Activated CD8-positive, alpha-beta memory T cell treated with anti-CD3 and anti-CD28 coated beads for 24 hours (primary cell): ENCODE results near the gene PPP5C.
"Not testable (repeated sequence)": the region's sequence is repeated elsewhere in the genome, so short reads cannot be mapped to it uniquely, and the experiment has no call there.

Experiments used
- DNase-seq: peaks from one replicate; pipeline ENCODE4 v3.0.0-alpha.2; 2020

Gene PPP5C

GRCh38 chr19:46367426-46367825 lies 20.5 kb downstream of the PPP5C start:
- no peak for DNase-seq

GRCh38 chr19:46368116-46368515 lies 21.2 kb downstream of the PPP5C start:
- DNase-seq: no peak

- no peak for DNase-seq
These were observed 22.9 kb downstream of the PPP5C start for GRCh38 chr19:46369817-46370216.

GRCh38 chr19:46371371-46371901 lies 24.5 kb downstream of the PPP5C start:
- DNase-seq: no peak

- no peak for DNase-seq
These were observed 26.1 kb downstream of the PPP5C start for GRCh38 chr19:46372901-46373490.

- no peak for DNase-seq
These were observed 26.8 kb downstream of the PPP5C start for GRCh38 chr19:46373491-46374359.

GRCh38 chr19:46374536-46375475 lies 27.9 kb downstream of the PPP5C start:
- DNase-seq: no peak

GRCh38 chr19:46375476-46376067 lies 28.7 kb downstream of the PPP5C start:
- DNase-seq: not testable (repeated sequence)

GRCh38 chr19:46376241-46377153 lies 29.6 kb downstream of the PPP5C start:
- DNase-seq: no peak

GRCh38 chr19:46378268-46378667 lies 31.4 kb downstream of the PPP5C start:
- DNase-seq: no peak

GRCh38 chr19:46380690-46381089 lies 33.8 kb downstream of the PPP5C start:
- no peak for DNase-seq

GRCh38 chr19:46381346-46381745 lies 34.5 kb downstream of the PPP5C start:
- DNase-seq: no peak

- DNase-seq: no peak
These were observed 35.0 kb downstream of the PPP5C start for GRCh38 chr19:46381756-46382345.

GRCh38 chr19:46383171-46383815 lies 36.4 kb downstream of the PPP5C start:
- DNase-seq: peak; percentile 21

- DNase-seq: no peak
These were observed 37.0 kb downstream of the PPP5C start for GRCh38 chr19:46383846-46384245.

GRCh38 chr19:46384396-46384795 lies 37.5 kb downstream of the PPP5C start:
- DNase-seq: no peak

- DNase-seq: no peak
These were observed 38.7 kb downstream of the PPP5C start for GRCh38 chr19:46385636-46386035.

- no peak for DNase-seq
These were observed 39.3 kb downstream of the PPP5C start for GRCh38 chr19:46386151-46386550.

- no peak for DNase-seq
These were observed 40.3 kb downstream of the PPP5C start for GRCh38 chr19:46386996-46387712.

GRCh38 chr19:46387713-46388130 lies 40.8 kb downstream of the PPP5C start:
- DNase-seq: no peak
